Activated CD4-positive, CD25-positive, alpha-beta regulatory T cell treated with anti-CD3 and anti-CD28 coated beads, Interleukin-2, amount 50 U/mL, for 24 hours (primary cell): ENCODE measurements around the gene SIAE.
"Not testable (repeated sequence)": the region's sequence is repeated elsewhere in the genome, so short reads cannot be mapped to it uniquely, and the experiment has no call there.

ENCODE experiments used
- ATAC-seq, 2 donors: fragments of 150-1000 bp; cut with Tn5 transposase; one replicate each; pipeline ENCODE4 v1.10.0; 2021; ENCODE audit warnings: mild to moderate bottlenecking in 1 of 2, moderate library complexity in 1 of 2

The SIAE gene

DNA sequence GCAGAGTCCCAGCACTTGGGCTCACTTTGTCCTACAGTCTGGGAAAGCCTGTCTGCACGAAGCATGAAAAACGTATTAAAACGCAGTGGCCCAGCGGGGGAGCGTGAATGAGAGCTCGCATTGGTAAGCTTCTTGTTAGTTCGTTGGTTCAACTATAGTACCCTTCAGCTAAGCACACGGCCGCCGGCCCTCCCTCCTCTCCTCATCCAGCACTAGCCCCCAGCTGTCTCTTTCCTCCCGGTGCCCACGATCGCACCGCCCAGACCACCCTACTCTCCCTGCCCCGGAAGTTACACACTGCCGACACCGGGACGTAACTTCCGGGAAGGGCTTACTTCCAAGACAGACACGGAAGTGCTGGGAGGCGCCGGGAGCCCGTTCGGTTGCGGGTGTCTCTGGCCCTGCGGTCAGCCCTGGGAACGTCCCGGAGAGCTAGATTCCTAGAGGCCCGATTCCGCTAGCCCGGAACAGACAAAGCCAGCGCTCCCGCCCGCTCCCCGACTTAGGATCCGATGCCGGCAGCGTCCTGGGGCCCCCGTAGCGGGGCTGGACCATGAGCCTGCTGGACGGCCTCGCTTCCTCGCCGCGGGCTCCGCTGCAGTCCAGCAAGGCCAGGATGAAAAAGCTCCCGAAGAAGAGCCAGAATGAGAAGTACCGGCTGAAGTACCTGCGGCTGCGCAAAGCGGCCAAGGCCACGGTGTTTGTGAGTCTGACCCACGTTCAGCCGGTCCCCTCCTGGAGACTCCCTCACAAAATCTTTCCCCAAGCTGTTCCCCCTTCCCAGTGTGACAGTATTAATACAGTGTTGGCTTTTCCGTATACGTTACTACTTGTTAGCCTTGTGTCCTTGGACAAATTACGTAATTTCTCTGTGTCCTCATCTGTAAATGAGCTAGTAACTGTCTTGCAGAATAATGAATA, 50.7 kb downstream of the SIAE start, which contains the start of gene TBRG1:
TBRG1 (plus strand) TSS at position 334 of the 921 bp plus-strand sequence; CDS start at position 554, 220 bp downstream.
- ATAC-seq, result peak; percentile 99

DNA sequence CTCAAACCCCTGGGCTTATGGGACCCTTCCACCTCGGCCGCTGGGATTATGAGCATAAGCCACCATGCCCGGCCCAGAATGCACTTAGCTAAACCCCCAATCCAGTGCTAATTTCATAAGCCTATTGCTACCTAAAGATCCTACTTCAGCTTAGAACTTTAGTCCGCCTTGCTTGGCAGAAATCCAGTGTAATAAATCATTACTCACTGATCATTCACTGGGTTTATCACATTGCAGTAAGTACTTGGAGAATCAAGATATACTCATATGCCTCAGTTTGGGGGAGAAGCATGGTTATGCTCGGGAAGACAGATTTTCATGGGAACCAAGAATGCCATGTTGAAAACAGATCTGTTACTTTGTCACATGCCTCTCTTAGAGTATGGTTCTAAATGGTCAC, 54.7 kb downstream of the SIAE start:
- ATAC-seq, result no peak

DNA sequence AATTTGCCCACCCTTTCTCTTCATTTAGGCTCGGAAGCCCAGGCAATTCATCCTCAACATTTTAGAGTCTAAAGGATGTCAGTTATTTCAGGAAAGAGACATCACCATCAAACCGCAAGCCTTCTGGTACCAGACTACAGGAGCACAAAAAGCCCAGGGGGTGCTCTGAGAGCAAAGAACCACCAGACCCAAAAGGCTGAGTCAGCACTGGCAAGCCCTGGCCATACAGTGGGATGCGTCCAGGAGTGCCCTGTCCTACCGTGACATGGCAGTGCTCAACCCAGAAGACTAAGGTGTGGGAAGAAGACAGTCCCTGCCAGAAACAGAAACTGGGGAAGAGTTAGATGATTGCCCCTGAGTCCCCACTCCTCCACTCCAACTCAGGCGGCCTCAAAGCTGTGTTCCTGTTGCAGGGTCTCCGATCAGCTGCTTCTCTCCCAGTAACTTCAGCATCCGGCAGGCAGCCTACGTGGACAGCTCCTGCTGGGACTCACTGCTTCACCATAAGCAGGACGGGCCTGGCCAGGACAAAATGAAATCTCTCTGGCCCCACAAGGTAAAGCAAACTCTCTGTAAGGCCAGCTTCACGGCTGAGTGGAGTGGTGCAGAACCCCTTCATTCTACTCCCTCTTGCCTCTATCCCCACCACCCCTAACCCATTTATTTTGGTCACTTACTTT, 60.8 kb downstream of the SIAE start:
- no peak for ATAC-seq

DNA sequence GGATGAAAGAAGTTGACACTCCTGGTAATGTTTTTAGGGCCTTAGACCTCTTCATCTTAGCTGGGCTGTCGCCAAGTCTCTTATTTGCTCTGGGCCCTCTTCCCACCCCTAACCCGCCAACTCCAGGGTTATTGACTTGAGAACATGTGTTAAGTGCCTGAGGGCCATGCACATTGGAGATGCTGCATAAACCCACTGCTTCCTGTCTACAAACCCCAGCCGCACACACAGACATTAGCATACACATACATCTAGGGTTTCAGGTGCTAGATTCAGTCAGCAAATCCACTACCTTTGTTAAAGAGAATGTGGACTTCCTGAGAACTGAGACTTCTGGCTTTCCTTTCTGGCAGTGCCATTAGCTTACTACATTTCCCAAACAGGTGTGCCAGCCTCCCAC, 61.5 kb downstream of the SIAE start:
- no peak for ATAC-seq

DNA sequence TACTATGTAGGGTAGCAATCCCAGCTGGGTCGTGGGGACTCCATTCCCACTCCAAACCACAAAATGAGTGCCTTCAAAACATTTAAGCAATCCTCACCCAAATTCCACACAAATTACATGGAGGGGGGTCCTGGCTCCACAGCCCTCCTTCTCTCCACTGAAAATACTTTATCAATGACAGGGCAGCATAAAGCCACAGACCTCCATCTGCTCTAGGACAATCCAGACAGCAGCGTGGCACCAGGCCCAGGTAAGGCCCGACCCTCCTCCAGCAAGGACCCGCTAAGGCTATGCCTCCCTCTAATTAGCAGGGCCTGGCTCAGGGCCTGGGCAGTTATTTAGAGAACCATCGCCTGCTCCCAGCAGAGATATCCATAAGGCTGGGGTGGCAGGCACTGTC, 62.5 kb downstream of the SIAE start, which contains the start of gene PANX3:
PANX3 (plus strand) TSS at position 365 of the 400 bp plus-strand sequence. CDS start 129 bp downstream, outside the sequence.
- ATAC-seq, result no peak

DNA sequence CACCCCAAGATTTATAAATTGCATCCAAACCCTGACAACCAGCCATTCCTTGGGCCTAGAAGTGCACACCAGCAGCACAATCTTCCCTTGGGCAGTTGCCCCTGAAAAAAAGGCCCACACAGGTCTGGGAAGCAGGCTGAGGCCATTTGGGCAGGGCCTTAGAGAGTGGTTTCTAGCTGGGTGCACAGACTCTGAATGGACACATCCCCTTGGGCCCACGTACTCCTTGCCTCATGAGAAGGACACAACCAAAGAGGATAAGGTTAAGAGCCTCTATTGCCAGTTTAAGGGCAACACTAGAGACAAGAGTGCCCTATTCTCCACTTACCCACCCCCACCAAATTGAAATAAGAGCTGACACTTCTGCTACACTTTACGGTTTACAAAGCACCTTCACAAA, 63.2 kb downstream of the SIAE start:
- ATAC-seq, result no peak

DNA sequence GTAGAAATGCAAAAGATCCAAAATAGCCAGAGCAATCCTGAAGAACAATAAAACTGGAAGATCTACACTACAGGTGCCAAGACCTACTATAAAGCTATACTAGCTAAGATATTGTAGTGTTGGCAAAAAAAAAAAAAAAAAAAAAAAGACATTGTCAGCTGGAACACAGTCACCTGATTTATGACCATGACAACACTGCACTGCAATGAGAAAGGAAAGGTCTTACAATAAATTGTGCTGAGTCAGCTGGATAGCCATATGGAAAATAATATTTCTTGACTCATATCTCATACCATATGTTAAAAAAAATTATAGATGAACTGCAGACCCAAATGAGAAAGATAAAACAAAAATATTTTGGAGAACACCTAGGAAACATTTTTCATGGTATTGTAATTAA, 65.4 kb downstream of the SIAE start:
- no peak for ATAC-seq

DNA sequence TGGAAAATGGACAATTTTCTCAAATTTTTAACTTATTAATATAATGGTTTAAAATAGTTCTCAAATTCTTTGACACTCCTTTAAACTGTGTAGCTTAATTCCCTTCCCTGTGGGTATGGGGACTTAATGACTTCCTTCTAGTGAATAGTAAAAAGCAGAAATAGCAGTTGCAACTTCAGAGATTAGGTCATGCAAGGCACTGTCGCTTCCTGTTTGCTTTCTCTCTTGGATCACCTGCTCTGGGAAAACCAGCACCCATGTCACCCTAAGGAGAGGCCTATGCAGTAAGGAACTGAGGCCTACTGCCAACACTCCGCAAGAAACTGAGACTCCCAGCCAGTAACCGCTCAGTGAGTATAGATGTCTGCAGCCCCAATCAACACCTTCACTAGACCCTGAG, 67.8 kb downstream of the SIAE start:
- ATAC-seq, result no peak

DNA sequence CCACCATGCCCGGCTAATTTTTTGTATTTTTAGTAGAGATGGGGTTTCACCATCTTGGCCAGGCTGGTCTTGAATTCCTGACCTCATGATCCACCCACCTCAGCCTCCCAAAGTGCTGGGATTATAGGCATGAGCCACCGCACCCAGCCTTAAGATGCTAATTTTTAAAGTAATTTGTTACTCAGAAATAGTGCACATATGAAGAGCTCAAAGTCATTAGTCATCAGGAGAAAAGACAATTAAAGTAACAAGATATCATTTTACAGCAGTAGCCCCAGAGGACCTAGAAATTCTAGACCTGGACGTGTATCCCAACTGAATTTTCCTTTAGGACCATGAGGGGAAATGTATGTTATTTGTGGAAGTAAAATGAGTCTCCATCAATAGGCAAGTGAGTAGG, 70.8 kb downstream of the SIAE start:
- ATAC-seq, result not testable (repeated sequence)

DNA sequence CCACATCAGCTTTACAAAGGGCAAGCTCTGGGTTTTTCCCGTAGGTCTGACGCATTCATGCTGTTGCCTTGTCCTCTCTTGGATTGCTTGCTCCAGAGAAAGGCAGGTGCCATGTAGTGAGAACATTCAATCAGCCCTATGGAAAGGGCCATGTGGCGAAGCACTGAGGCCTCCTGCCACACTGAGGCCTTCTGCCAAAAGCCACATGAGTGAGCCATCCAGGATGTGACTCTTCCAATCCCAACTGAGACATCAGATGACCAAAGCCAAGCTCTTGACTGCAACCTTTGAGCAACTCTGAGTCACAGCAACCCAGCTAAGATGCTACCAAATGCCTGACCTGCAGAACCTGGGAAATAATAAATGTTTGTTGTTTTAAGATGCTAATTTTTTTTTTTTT, 71.3 kb downstream of the SIAE start:
- ATAC-seq, result no peak

DNA sequence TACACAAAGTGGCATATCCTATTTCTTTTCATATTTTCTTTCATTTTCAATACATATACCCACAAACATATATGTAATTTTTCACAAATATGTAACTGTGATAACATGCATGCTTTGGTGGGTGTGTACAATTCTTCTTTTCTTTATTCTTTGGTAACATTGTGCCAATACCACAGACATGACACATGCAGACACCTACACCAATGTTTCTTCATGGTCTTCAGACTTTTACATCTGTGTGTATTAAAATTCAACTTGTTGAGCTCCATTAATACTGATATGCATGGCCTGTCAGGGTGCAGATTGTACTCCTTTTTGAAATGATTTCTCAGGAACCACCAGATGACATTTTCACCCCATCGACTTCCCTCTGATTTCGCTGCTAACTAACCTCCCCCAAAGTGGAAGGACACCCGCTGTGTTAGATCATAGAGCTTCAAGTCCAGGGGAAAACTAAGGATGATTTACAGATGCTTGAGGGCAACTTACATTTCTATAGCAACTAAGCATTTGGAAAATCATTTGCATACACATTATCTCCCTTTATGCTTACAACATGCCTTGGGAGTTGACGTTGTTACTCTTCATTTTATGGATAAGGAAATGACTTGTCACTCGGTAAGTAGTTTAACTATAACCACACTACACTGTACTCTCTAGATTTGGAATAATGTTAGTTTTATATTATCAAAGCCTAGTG, 72.8 kb downstream of the SIAE start:
- ATAC-seq, result no peak

DNA sequence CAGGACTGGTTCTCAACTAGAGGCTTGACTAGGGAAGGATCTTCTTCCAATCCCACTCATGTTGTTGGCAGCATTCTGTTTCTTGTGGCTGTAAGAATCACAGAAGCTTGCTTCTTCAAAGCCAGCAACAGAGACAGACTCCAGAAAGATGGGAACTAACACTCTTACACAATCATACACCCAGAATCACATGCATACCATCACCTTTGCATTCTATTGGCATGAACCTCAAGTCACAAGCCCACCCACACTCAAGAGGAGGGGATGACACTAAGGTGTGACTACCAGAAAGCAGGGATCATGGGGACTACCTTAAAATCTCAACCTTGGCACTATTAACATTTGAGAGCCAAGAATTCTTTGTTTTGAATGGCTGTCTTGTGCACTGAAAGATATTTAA, 75.9 kb downstream of the SIAE start:
- ATAC-seq, result no peak

DNA sequence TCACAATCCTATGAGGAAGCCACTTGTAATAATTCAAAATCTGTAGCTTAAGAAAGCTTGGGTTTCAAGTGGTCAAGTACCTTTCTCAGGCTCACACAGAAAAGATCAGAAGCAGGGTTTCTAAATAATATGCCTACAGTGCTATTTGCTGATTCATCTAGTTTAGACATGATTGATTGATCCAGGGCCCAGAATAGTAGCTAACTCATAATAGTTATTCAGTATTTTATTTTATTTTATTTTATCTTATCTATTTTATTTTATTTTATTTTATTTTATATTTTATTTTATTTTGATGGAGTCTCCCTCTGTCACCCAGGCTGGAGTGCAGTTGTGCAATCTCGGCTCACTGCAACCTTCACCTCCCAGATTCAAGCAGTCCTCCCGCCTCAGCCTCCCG, 78.2 kb downstream of the SIAE start:
- ATAC-seq, result no peak

DNA sequence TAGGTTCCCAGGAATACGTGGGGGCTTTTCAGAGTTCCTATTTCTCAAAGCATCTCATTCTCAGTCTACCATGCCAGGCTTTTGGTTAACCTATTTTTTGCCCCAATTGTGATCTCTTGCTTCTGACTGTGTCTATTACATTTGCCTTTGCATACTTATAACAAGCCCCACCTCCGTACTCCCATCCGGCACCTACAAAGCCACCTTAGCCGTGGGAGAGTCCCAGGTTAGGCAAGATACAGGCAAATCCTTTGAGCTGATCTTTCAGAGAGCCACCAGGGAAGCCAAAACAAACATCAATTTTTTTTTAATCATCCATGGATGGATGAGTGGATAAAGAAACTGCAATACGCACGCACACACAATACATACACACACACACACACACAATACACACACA, 80.9 kb downstream of the SIAE start:
- ATAC-seq, result no peak

DNA sequence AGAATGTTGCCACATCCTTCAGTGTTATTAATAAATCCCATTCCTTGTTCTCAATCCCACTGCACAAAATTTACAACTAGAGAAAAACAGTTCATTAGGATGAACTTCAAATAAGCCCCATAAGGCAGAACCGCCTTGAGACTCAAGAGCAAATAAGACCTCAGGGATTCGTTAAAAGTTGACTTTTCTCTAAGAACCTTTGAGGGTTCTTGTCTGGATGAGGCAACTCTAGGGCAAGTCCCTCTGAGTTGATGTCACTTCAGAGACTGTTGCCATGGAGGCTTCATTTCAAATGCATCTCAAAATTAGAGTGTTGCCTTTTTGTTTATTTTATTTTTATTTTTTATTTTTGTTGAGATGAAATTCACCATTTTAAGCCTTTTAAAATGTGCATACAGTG, 82.1 kb downstream of the SIAE start:
- ATAC-seq, result no peak

DNA sequence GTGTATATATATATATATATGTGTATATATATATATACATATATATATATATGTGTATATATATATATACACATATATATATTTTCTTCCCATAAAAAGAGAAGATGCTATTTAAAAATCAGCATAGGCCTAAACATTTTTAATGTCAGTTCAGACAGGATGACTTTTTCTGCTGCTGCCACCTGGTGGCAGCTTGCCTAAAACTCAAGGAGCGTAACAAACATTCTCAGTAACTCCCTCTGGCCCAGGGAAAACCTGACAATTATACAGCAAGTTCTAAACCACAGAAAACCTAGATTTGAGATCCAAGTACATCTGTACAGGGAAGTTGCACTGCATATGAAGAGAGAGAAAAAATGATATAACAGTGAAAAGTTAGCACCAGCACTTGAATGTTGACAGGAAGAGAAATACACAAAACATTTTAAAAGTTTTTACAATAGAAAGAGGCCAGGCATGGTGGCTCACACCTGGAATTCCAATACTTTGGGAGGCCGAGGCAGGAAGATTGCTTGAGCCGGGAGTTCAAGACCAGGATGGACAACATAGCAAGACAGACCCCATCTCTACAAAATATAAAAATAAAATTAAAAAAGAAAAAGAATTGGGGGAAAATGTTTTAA, 87.2 kb downstream of the SIAE start:
- ATAC-seq, result peak in 1 of 2 donors; percentile 43

DNA sequence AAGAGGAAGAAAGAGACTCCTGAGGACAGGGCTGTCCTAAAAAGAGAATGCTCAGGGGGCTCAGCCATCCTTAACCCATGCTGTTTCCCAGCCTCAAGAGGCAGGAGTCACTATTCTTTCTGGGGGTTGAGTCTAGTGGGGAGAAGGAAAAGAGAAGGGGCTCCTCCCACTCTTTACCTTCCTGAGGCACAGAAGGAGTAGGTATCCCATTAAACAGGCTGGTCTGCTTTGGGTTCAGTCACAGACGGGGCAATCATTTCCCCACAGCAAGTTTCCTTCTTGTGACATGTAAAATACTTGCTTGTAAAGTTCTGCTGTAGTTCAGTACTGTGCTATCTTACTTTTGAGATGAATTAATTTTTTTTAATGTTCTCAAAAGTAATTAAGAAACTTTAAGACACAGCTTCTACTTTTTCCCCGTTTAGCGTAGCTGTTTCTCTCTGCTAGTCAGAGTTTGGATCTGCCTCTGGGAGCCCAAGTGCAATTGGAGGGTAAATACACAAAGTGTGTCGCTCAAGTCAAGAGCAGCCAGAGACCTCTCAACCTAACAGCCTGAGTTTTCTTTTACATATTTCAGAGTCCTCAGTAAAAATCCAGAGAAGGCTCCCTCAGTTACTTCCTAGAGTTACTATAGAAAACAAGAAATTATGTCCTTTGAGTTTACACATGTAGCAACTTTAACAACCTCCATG, 88.7 kb downstream of the SIAE start:
- ATAC-seq, result no peak

DNA sequence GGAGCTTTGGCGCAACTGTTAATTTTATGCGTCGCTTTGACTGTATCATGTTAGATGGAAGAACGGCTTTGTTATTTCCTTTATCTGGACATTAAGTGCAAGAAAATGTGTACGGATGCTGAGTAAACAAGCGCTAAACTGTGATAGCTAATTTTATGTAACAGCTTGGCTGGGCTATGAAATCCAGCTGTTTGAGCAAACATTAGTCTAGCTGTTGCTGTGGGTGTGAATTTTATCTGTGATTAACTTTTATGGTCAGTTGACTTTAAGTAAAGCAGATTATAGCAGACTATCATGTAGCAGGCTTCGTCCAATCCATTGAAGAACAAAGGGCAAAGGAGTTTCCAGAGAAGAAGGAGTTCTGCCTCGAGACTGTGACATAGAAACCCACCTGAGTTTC, 89.8 kb downstream of the SIAE start:
- no peak for ATAC-seq
